CD4-positive, alpha-beta T cell treated with Interferon gamma for 1 hour (primary cell): Measurements from ENCODE around the gene ZBTB17.

Experiments used
- DNase-seq: peaks from one replicate; pipeline ENCODE4 v3.0.0-alpha.2; 2020

Gene ZBTB17

GRCh38 chr1:15945832-15946448 is 30.0 kb downstream of the ZBTB17 start:
- DNase-seq = no peak

- DNase-seq = no peak
Observed at GRCh38 chr1:15945011-15945831, 30.7 kb downstream of the ZBTB17 start.

DNA sequence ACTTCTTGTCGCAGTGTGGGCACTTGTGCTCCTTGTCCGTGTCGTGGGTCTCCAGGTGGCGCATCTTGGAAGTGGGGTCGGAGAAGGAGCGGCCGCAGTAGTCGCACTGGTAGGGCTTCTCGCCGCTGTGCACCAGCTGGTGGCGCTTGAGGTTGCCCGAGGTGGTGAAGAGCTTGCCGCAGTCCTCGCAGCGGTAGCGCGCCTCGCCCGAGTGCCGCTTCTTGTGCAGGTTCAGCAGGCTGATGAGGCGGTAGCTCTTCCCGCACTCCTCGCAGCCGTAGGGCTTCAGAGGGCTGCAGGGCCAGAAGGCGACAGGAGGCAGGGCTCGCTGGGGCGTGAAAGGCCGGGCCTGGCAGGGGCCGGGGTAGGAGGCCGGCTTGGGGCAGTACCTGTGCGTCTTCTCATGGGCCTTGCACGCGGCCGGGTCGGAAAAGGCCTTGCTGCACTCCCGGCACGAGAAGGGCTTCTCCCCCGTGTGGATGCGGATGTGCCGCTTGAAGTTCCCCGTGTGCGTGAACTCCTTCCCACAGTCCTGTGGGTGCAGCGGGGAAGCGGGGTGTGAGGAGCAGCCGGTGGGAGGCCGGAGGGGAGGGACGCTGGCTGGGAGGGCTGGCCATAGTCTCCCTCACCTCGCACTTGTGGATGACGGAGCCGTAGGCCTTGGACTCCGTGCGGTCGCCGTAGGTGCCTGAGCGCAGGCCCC is 31.4 kb downstream of the ZBTB17 start:
- DNase-seq = no peak

DNA sequence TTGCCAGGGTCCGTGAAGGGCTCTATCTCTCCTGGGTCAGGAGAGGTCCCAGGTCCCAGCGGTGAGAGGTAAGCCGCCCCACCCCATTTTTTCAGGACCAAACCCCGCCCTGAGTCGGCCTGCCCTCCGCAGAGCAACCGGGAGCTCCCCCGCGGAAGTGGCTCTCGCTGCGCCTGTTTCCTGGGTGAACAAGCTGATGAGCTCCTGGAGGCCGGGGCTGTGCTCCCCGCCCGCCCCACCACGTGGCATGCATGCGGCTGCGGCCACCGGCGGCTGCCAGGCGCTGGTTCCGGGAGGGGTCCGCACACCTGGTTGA is 32.0 kb downstream of the ZBTB17 start:
- DNase-seq = no peak

- DNase-seq = no peak
Observed at GRCh38 chr1:15943328-15943991, 32.4 kb downstream of the ZBTB17 start.

GRCh38 chr1:15942661-15943327 is 33.1 kb downstream of the ZBTB17 start:
- DNase-seq = no peak

- DNase-seq = no peak
Observed at GRCh38 chr1:15941899-15942660, 33.8 kb downstream of the ZBTB17 start.

GRCh38 chr1:15941044-15941840 is 34.7 kb downstream of the ZBTB17 start:
- no peak for DNase-seq

DNA sequence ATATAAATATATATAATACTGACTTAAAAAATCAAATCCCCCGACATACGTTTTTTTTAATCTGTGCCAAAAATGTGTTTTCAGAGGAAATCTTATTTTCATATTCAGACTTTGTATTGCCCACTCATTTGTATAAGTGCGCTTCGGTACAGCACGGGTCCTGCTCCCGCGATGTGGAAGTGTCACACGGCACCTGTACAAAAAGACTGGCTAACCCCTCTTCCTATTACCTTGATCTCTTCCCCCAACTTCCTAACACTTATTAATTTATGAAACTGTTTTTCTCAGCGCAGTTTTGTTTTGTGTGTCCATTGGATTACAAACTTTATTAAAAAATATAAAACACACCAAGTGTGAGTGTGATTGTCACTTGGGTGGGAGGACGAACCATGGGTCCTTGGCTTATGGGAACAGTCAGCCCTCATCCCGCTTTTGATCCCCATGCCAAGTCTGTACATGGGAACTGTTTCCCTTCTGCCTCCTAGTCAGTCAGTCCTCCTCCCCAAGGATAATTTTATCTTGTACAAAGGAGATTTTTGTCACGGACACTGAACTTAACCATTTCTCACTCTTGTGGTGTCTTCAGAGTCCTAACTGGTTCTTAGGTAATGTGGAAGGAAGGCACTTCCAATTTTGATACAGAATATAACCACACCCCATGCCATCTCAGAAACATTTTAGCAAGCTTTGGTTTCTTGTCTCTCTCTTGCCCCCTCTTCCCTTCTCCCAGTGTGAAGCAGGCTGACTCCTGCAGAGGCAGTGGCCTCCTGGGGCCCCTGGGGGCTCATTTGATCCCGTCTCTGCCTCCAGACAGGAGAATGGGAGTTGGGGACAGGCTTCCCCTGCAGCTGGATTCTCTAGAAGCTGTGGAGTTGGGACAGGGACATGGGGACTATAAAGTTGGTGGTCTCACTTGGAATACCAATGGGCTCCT is 35.5 kb downstream of the ZBTB17 start:
- DNase-seq = no peak

GRCh38 chr1:15939181-15940109 is 36.5 kb downstream of the ZBTB17 start:
- DNase-seq = no peak

DNA sequence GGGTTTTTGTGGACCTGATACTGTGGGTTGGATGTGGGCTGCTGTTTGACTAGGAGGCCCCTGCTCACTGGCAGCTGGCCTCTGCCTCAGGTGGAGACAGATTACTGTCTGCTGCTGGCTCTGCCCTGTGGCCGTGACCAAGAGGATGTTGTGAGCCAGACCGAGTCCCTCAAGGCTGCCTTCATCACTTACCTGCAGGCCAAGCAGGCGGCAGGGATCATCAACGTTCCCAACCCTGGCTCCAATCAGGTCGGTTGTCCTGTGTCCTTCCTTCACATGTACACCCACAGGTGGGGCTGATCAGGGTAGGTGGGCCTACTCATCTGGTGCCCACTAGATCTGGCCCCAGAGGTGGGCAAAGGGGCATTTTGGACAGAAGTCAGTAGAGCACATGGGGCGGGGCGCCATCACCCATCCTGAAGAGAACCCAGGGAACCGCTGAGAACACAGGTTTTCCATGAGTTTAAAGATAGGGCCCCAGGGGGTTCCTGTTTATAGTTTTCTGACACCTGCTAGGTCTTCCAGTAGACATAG is 37.2 kb downstream of the ZBTB17 start:
- no peak for DNase-seq

- DNase-seq = no peak
Observed at GRCh38 chr1:15937706-15938168, 38.2 kb downstream of the ZBTB17 start.

DNA sequence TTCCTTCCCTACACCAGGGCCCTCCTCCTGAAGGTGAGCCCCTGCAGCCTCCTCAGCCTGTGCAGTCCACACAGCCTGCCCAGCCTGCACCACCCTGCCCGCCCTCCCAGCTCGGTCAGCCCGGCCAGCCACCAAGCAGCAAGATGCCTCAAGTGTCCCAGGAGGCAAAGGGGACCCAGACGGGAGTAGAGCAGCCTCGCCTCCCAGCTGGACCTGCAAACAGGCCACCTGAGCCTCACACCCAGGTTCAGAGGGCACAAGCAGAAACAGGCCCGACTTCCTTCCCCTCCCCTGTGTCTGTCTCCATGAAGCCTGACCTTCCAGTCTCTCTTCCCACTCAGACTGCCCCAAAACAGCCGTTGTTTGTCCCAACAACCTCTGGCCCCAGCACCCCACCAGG is 38.8 kb downstream of the ZBTB17 start:
- DNase-seq = no peak

DNA sequence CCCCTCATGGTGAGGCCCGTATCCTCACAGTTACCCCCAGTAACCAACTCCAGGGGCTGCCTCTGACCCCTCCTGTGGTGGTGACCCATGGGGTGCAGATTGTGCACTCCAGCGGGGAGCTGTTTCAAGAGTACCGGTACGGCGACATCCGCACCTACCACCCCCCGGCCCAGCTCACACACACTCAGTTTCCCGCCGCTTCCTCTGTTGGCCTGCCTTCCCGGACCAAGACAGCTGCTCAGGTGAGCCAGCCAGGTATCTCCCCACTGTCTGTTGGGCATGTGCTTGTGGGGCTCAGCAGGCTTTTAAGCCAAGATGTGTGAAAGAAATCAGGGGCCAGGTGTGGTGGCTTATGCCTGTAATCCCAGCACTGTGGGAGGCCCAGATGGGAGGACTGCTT is 39.9 kb downstream of the ZBTB17 start:
- no peak for DNase-seq

DNA sequence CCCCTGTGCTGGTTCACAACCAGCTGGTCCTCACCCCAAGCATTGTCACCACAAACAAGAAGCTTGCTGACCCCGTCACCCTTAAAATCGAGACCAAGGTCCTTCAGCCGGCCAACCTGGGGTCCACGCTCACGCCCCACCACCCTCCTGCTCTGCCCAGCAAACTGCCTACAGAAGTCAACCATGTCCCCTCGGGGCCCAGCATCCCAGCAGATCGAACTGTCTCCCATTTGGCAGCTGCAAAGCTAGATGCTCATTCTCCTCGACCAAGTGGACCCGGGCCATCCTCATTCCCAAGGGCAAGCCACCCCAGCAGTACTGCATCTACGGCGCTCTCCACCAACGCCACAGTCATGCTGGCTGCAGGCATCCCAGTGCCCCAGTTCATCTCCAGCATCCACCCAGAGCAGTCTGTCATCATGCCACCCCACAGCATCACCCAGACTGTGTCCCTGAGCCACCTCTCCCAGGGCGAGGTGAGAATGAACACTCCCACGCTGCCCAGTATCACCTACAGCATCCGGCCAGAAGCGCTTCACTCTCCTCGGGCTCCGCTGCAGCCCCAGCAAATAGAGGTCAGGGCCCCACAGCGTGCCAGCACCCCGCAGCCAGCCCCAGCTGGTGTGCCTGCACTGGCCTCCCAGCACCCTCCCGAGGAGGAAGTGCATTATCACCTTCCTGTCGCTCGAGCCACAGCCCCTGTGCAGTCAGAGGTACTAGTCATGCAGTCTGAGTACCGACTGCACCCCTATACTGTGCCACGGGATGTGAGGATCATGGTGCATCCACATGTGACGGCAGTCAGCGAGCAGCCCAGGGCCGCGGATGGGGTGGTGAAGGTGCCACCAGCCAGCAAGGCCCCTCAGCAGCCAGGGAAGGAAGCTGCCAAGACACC is 40.6 kb downstream of the ZBTB17 start:
- DNase-seq = no peak

DNA sequence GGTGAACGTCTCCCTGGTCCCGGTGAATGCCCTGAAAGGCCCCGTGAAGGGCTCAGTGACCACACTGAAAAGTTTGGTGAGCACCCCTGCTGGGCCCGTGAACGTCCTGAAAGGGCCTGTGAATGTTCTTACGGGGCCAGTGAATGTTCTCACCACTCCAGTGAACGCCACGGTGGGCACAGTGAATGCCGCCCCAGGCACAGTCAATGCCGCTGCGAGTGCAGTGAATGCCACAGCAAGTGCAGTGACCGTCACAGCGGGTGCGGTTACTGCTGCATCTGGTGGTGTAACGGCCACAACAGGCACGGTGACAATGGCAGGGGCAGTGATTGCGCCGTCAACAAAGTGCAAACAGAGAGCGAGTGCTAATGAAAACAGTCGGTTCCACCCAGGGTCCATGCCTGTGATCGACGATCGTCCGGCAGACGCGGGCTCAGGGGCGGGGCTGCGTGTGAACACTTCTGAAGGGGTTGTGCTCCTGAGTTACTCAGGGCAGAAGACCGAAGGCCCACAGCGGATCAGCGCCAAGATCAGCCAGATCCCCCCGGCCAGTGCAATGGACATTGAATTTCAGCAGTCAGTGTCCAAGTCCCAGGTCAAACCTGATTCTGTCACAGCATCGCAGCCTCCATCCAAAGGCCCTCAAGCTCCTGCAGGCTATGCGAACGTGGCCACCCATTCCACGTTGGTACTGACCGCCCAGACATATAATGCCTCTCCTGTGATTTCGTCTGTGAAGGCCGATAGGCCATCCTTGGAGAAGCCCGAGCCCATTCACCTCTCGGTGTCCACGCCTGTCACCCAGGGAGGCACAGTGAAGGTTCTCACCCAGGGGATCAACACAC is 41.5 kb downstream of the ZBTB17 start:
- no peak for DNase-seq

GRCh38 chr1:15933684-15934083 is 42.2 kb downstream of the ZBTB17 start:
- DNase-seq = no peak
